Psoas muscle (tissue), 8 donors: ENCODE data around the gene ITSN1. TPM values are rescaled to one million over a fixed set of nuclear protein-coding genes. Genes with fewer than 3 reads are reported as not detected.
"Not testable (repeated sequence)": the region's sequence is repeated elsewhere in the genome, so short reads cannot be mapped to it uniquely, and the experiment has no call there.

Experiments used
- ATAC-seq, 4 donors: fragments of 200-7000 bp; cut with Tn5 transposase; one replicate each; pipeline ENCODE4 v1.9.1; 2020; ENCODE audit warnings: moderate library complexity in 3 of 4, mild to moderate bottlenecking in 2 of 4
- DNase-seq, 2 donors: peaks; one replicate each; pipeline ENCODE4 v3.0.0-alpha.2; 2020
- H3K27ac ChIP-seq: fragments of 200-600 bp; one replicate; pipeline ENCODE4 v1.8.0; 2022
- H3K27me3 ChIP-seq, 3 donors: fragments of 200-600 bp in 1 of 3; one replicate each; pipeline versions ENCODE4 v1.6.1 to v1.8.0; 2013 to 2022; ENCODE audit warnings: low read length in 2 of 3, mild to moderate bottlenecking in 2 of 3, moderate library complexity in 1 of 3; ENCODE audit not compliant: insufficient read depth in 3 of 3
- H3K36me3 ChIP-seq, 2 donors: fragments of 200-600 bp in 1 of 2; one replicate each; pipeline versions ENCODE4 v1.6.1 to v1.8.0; 2013 to 2022; ENCODE audit warnings: low read depth in 1 of 2, mild to moderate bottlenecking in 1 of 2, moderate library complexity in 1 of 2; ENCODE audit not compliant: insufficient read depth in 1 of 2
- H3K4me1 ChIP-seq: fragments of 200-600 bp; one replicate; pipeline ENCODE4 v1.8.0; 2022
- H3K4me3 ChIP-seq: fragments of 200-600 bp; one replicate; pipeline ENCODE4 v1.8.0; 2022; ENCODE audit warnings: mild to moderate bottlenecking
- H3K9me3 ChIP-seq: fragments of 200-600 bp; one replicate; pipeline ENCODE4 v1.8.0; 2022
- CTCF ChIP-seq: fragments of 200-600 bp; IDR thresholded peaks from one replicate; pipeline ENCODE4 v1.8.0; 2022; ENCODE audit warnings: antibody characterized with exemption
- WGBS, 3 donors: extraction: QIAGEN DNeasy Blood & Tissue Kit; methylation state at CpG; one replicate each; pipeline versions ENCODE4 v1.1.6 to v1.1.7; 2013; 5-methylcytosine and 5-hydroxymethylcytosine counted together
- intact Hi-C, 2 donors: fragments of 100-400 bp; cut with DNase I; formaldehyde crosslinking; loops; one replicate each; pipeline versions ENCODE4 v1.11.0 to v1.14.2; 2022
- polyA plus RNA-seq, 3 donors: library from polyadenylated mRNA; stranded (reverse); fragments of 200-250 nt; gene quantifications; one replicate each; pipeline ENCODE4 v1.2.3, GENCODE V29; 2013
- total RNA-seq, 4 donors: library from RNA; stranded (reverse); fragmentation: NEBNext Ultra II Directional in 2 of 4; extraction: Animal tissue kit (Norgen Biotek cat#: 25700) in 2 of 4; gene quantifications; one replicate each; pipeline versions ENCODE4 v1.2.1 to v1.2.4, GENCODE V29; 2021 to 2023
- donor health status: healthy with polysubstance abuse.
- donor health status: DM: no; HTN: no; CAD: no; lungs with moderate emphysema.
- donor health status: Bipolar disorder and iron deficiency.
- donor health status: healthy.
- donor health status: DM: yes; HTN: yes; CAD: no.
- donor health status: DM: no; HTN: no; CAD: no.
- donor health status: DM: no; HTN: no; CAD: no.
- donor health status: DM: yes; HTN: yes; CAD: no.

The ITSN1 gene
- total and polyA plus RNA-seq, 7 donors = 9.3 to 43.8 (median 22.4) TPM

- intact Hi-C loops = no loop called here
- WGBS, 3 donors = 79 to 82% (median 80%) methylated on average over 6 of the region's 6 CpGs
- DNase-seq = no peak
- H3K36me3 ChIP-seq = no peaks in the 10 kb centered on the region
- no peak overlapping the region for H3K4me3 ChIP-seq
- no peaks in the 10 kb centered on the region for H3K27me3 ChIP-seq
- H3K9me3 ChIP-seq = no peaks in the 10 kb centered on the region
- ATAC-seq = no peak
- TF ChIP-seq CTCF = no peak
- H3K27ac ChIP-seq = no peak overlapping the region
- peaks cover 26% of the 10 kb centered on the region for H3K4me1 ChIP-seq
Observed at GRCh38 chr21:33670076-33670978, 28.0 kb downstream of the ITSN1 start.

- peaks cover 6% of the 10 kb centered on the region for H3K4me1 ChIP-seq
- H3K36me3 ChIP-seq = no peaks in the 10 kb centered on the region
- intact Hi-C loops = no loop called here
- no peak overlapping the region for H3K4me3 ChIP-seq
- H3K27me3 ChIP-seq = no peaks in the 10 kb centered on the region
- DNase-seq (no peak), ATAC-seq (no peak)
- no peaks in the 10 kb centered on the region for H3K9me3 ChIP-seq
- 92 to 95% (median 93%) methylated on average over 8 of the region's 8 CpGs for WGBS, 3 donors
- H3K27ac ChIP-seq = no peak overlapping the region
- no peak for TF ChIP-seq CTCF
Observed at GRCh38 chr21:33673473-33673872, 31.2 kb downstream of the ITSN1 start.

GRCh38 chr21:33674226-33674625 is 31.9 kb downstream of the ITSN1 start:
- ATAC-seq = no peak
- DNase-seq = no peak
- H3K27ac ChIP-seq = no peak overlapping the region
- H3K27me3 ChIP-seq = no peaks in the 10 kb centered on the region
- no peaks in the 10 kb centered on the region for H3K9me3 ChIP-seq
- H3K4me3 ChIP-seq = no peak overlapping the region
- WGBS, 3 donors = 88 to 99% (median 94%) methylated on average over 1 of the region's 1 CpG
- H3K36me3 ChIP-seq = no peaks in the 10 kb centered on the region
- TF ChIP-seq CTCF = no peak
- intact Hi-C loops = no loop called here
- H3K4me1 ChIP-seq = peaks cover 5% of the 10 kb centered on the region

- 96 to 99% (median 98%) methylated on average over 5 of the region's 5 CpGs for WGBS, 3 donors
- H3K27ac ChIP-seq, ATAC-seq: not testable (repeated sequence)
Observed at GRCh38 chr21:33676666-33677065, 34.4 kb downstream of the ITSN1 start.

GRCh38 chr21:33677450-33677849 is 35.1 kb downstream of the ITSN1 start:
- DNase-seq (no peak), ATAC-seq (no peak)
- Histone ChIP-seq H3K27me3 (no peaks in the 10 kb centered on the region), H3K4me1 (peaks cover 5% of the 10 kb centered on the region), H3K9me3 (no peaks in the 10 kb centered on the region), H3K27ac (no peak overlapping the region), H3K36me3 (no peaks in the 10 kb centered on the region), H3K4me3 (no peak overlapping the region)
- intact Hi-C loops = no loop called here
- no peak for TF ChIP-seq CTCF
- WGBS, 3 donors = 93 to 95% (median 94%) methylated on average over 9 of the region's 9 CpGs

More at GRCh38 chr21:33676666-33677065, 34.4 kb downstream of the ITSN1 start:
- H3K36me3 ChIP-seq, intact Hi-C loops, H3K27me3 ChIP-seq, H3K9me3 ChIP-seq, H3K4me1 ChIP-seq, H3K4me3 ChIP-seq, DNase-seq: not testable (repeated sequence)
